Measurements from ENCODE around the gene SARS1.
"Not testable (repeated sequence)": the region's sequence is repeated elsewhere in the genome, so short reads cannot be mapped to it uniquely, and the experiment has no call there.

SARS1 gene

DNA sequence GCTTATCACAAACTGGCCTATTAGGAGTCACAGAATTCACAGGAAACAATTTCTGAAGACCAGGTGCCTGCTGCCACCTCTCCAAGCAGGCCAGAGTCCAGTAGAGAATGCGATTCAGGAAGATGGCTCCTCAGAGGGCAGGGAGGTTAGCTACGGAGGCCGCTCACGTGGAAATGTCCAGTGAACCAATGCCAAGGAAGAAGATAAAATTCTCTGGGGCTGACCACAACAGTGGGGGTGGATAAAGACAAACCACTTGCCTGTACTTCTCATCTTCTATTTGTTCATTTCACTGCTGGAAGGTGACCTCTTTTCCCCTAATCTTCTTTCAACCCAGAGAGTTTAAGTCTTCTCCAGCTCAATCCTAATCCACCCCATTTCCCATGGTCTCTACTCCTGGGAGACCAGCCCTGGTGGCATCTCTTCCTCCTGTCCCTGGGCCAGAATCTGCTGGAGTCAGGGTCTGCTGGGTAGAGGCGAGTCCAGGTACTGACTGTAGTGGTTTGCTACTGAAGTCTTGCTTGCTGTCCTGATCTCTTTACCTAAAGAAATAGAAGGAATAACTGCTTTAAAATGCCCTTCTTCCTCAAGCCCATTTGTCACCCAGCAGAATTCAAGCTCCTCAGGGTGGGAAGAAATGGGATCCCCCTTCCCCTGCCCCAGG lies 66.0 kb downstream of the SARS1 start:
- intact Hi-C loops (cut with DNase I), result loop anchor here (5.0 to 10.0 kb wide), 3 partner anchors 33 to 255 kb away; partner anchors contain the start of genes GPR61 and SORT1

DNA sequence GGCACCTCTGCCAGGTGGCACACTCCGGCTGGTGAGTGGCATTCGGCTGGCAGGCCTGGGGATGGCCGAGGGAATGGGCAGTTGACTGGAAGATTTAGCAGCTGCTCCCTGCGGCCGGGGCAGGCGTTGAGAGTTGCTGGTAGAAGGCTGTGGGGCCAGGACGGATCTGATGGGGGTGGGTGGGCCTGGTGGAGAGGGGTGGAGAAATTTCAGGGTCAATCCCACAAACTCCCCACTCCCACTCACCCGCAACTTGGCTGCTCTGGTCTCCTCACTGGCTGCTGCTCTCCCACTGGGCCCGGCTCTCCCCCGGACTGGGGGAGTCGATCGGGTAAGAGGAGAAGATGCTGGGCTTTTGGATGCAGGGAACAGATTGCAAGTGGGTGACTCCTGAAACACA lies 67.1 kb downstream of the SARS1 start:
- intact Hi-C loops (cut with DNase I), result loop anchor here (5.0 kb wide), 1 partner anchor 116 kb away; the partner anchor contains the start of gene SORT1

More for the DNA sequence above, 66.0 kb downstream of the SARS1 start:
- no peak for DNase-seq

DNA sequence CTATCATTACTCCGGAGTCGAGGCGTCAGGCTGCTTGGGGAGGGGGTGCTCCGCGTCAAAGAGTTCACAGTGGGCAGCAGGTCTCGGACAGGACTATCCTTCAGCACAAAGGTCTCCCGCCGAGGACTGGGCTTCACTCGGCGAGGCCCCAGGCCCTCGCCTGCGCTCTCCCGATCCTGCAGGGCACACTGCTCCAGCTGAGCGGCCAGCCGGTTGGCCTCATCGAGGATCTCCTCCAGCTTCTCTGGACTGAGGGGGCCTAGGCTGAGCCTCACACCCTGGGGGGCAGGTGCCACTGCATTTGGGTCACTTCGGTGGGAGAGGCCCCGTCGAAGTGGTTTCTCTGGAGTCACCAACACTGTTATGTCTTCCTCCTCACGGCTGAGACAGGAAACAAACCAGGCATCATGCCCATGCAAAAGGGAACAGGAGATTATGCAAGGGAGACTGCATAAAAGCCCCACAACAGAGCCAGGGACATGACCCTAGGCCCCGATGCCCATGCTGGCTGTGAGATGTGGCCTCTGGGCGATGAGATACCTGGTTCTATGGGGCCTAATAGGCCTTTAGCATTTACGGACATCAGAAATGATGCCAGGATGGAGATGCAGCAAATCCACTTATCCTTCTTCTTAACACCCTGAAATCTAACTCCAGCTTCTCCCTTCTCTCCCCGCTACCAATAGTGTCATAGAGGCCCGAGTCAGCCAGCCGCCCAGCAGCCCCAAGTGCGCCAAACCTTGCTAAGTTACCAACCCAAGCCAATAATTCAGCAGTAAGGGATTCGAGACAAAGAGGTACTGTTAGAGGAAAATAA lies 68.2 kb downstream of the SARS1 start:
- DNase-seq, result peak in 9 of 42 donors; percentile 45 to 68 (median 55)
- intact Hi-C loops (cut with DNase I), result loop anchor here (5.0 kb wide), 1 partner anchor 115 kb away; the partner anchor contains the start of gene SORT1

More for the DNA sequence above, 67.1 kb downstream of the SARS1 start:
- DNase-seq, result peak in 1 of 42 donors; percentile 49

DNA sequence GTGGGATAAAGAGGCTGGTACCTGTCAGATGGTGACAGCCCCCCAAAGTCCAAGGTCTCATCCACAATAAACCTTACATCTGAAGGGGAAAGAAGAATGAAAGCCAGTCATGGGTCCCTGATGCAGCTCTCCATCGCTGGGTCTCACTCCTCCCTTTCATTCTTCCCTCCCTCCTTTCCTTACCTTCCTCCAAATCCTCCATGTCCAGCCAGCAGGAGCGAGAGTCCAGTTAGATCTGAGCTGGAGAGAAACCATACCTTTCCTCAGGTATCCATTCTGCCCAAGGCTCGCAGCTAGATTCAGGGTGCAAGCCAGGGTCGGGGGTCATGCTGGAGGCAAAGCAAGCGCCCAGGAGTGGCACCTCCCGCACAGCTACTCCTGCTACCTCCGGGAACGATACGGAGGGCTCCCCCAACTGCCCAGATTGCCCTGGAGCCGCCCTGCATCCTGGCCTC lies 68.8 kb downstream of the SARS1 start:
- no peak for DNase-seq
- intact Hi-C loops (cut with DNase I), result loop anchor here (5.0 kb wide), 1 partner anchor 115 kb away; the partner anchor contains the start of gene SORT1

DNA sequence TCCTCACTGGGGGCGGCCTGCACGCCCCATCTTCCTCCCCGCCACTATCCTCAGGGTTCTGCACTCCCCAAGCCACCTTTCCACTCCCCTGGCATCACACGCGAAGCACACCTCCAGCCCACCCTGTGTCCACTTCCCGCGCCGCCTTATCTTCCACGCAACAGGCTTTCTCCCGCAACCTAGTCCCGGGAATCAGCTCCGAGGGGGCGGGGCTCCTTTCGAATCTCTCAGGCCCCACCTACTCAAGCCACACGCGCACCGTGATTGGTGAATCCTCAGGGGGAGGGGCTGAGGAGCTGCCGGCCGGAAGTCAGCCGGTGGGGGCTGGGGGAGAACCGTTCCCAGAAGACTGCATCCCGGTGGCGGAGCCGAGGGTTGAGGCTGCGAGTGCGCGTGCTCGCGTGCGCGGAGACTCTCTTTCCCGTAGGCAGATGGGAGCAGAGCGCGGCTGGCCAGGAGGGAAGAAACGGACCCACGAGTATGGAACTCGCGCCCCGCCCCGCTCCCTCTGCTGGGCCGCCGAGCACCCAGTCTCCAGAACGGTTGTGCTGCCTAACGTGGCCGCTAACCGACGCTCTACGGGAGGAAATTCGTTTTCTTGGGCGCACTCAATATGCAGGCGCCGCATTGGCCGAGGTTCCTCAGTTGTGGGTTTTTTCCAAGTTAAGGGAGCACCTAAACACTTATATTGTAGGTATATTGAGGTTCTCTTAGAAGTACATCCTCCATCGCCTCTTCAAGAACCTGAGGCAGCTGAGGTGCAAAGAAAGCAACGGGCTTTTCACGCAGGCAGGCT lies 69.4 kb downstream of the SARS1 start, which contains the start of gene PSRC1:
Gene PSRC1 (minus strand): TSS at position 194 of the 796 bp plus-strand sequence.
- intact Hi-C loops (cut with DNase I), result loop anchor here (5.0 kb wide), 1 partner anchor 114 kb away; the partner anchor contains the start of gene SORT1
- DNase-seq, result peak; percentile 97 to 100 (median 99)

DNA sequence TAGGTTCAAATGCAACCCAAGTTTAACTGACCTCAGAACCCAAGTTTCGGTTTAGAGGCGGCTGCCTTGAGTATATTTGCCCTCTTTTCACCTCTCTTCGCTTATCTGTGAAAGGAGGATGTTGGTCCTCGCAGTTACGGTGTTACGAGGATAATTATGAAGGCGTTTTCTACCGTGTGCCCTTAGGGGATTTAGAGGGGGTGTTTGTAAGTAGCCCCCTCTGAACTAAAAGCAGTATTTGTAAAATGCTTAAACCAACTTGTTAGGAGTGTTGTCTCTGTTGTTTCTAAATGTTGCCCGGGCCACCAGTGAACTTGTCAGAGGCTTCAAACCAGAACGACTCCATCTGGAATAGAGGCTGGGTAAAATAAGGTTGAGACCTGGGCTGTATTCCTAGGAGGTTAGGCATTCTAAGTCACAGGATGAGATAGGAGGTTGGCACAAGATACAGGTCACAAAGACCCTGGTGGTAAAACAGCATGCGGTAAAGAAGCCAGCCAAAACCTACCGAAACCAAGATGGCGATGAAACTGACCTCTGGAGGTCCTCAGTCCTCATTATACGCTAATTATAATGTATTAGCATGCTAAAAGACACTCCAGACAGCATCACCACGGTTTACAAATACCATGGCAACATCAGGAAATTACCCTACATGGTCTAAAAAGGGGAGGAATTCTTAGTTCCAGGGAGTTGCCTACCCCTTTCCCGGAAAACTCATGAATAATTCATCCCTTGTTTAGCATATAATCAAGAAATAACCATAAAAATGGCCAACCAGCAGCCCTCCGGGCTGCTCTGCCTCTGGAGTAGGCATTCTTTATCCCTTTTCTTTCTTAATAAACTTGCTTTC lies 70.3 kb downstream of the SARS1 start:
- peak in 1 of 42 donors; percentile 44 for DNase-seq
- intact Hi-C loops (cut with DNase I), result loop anchor here (5.0 kb wide), 1 partner anchor 113 kb away; the partner anchor contains the start of gene SORT1

DNA sequence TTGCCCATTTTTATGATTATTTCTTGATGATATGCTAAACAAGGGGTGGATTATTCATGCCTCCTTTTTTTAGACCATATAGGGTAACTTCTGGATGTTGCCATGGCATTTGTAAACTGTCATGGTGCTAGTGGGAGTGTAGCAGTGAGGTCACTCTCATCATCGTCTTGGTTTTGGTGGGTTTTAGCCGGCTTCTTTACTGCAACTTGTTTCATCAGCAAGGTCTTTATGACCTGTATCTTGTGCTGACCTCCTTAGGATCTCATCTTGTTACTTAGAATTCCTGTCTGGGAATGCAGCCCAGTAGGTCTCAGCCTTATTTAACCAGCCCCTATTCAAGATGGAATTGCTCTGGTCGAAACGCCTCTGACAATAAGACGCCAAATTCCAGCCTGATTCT lies 73.0 kb downstream of the SARS1 start:
- DNase-seq; intact Hi-C loops (cut with DNase I): not testable (repeated sequence)

Measured in head of caudate nucleus (tissue), 42 donors.